Left renal cortex interstitium (tissue), 4 donors: ENCODE data around the gene CHKA. TPM values are rescaled to one million over a fixed set of nuclear protein-coding genes. Genes with fewer than 3 reads are reported as not detected.

Source experiments
- DNase-seq, 4 donors: peaks; one replicate each; pipeline ENCODE4 v3.0.0-alpha.2; 2013; ENCODE audit warnings: low read depth in 4 of 4, low spot score in 2 of 4, missing footprints in 1 of 4
- polyA plus RNA-seq, 4 donors: library from polyadenylated mRNA; unstranded; fragments of 120-200 nt; gene quantifications; one replicate each; pipeline ENCODE4 v1.2.1, GENCODE V29; 2013; ENCODE audit not compliant: insufficient read length in 4 of 4

The CHKA gene
- polyA plus RNA-seq, 4 donors: 27.7 to 56.6 (median 37.0) TPM

DNA sequence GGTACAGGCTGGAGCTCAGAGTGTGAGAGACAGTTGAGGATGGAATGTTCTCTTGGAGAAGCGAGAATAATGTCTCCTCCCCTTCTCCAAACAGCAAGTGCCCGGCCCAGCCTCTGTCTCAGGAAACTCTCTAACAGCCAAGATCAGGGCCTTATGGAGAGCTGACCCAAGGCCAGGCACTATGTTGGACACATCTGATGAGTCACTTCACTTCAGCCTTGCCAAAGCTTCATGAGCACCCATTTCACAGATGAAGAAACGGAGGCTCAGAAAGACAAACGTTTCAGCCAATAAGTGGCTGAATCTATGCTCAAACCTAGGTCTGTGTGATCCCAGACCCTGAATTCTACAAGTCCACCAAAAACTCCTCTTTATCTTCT is 22.1 kb upstream of the CHKA start:
- no peak for DNase-seq

GRCh38 chr11:68142441-68143309 is 21.5 kb upstream of the CHKA start:
- DNase-seq: no peak

DNA sequence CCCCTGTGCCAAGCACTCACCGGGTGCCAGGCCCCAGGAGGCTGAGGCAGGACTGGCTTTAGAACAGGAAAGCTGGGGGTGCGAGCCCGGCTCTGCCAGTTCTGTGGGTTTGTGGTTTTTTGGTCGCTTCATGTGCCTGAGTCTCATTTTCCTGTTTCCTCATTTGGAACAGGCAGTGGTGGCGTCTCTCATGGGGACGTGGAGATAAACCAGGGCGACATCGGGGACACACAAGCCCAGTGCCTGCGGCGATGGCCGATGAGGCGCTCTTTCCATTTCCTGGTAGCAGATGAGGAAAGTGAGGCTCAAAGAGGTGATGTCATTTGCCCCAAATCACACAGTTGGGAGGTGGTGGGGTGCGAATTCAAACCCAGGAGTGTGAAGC is 20.8 kb upstream of the CHKA start:
- DNase-seq: no peak

GRCh38 chr11:68141246-68142027 is 20.2 kb upstream of the CHKA start:
- DNase-seq: no peak

DNA sequence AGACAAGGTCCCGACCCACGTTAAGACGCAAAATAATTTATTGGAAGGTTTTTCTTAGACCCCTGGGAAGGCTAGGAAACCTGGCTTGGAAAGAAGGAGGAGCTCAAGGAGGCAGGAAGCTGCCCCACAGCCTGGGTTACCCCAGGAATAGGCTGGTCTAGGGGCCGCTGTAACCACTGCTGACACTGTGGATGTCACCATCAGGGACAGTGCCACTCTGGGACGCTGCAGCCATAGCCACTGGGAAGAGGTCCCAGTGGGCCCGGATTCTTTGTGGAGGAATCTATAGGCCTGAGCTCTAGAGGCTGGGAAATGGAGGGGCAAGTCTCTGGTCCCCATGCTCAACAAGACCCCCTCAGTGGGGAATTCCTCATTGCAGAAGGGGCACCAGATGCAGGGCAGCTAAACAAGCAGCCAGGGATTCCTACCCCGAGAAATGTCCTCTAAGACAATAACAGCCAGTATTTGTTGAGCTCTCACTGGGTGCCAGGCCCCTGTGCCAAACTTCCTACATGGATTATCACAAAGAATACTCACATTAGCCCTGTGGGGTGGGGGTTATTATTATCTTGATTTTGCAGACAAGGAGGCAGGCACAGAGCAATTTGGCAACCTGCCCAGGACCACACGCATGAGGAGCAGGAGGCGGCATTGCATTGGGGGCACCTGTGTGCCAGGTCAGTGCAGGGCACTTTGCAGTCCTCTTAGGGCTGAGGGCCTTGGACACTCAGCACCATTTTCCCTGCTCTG is 19.5 kb upstream of the CHKA start:
- no peak for DNase-seq

DNA sequence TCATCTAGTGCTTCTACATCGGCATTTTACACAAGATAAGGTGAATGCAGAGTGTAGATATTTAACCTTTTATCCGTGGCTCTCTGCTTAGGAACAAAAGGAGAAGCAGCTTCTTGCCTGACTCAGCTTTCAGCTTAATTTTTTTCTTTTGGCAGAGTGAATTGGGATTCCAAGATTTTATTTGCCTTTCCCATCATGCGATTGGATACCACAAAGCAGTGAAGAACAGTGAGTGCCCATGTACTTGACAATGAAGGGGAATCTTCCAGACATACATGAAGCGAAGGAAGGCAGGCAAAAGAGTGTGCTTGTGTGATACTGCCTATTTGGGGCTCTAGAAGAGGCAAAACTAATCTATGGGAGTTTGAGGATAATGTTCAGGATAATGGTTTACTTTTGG is 17.0 kb upstream of the CHKA start:
- no peak for DNase-seq

DNA sequence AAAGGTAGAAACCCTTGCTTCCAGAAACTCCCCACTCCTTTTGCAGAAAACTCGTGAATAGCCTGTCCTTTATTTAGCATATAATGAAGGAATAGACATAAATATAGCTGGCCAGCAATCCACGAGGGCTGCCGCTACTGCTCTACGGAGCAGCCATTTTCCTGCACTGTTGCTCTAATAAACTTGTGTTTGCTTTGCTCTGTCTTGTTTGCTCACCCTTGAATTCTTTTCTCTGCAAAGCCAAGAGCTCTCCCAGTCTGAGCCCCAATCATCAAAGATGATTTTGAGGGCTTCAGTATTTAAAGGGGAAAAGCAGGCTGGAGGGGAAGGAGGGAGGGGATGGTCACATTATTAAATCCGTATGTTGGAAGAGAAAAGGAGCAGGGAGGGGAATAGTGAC is 16.6 kb upstream of the CHKA start:
- DNase-seq: no peak

DNA sequence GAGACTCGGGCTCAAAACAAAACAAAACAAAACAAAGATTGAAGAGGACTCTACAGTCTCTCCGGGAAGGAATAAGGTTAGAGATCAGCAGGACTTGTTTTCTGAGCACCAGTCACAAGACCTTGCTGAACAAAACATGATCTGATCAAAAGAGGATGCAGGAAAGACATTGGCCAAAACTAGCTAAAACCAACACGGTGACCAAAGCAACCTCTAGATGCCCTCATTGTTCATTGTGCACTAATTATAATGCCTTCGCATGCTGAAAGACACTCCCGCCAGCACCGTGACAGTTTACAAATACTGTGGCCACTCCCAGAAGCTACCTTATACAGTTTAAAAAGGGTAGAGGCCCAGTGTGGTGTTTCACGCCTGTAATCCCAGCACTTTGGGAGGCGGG is 15.7 kb upstream of the CHKA start:
- DNase-seq: no peak

- no peak for DNase-seq
Observed at GRCh38 chr11:68135161-68135560, 14.0 kb upstream of the CHKA start.

DNA sequence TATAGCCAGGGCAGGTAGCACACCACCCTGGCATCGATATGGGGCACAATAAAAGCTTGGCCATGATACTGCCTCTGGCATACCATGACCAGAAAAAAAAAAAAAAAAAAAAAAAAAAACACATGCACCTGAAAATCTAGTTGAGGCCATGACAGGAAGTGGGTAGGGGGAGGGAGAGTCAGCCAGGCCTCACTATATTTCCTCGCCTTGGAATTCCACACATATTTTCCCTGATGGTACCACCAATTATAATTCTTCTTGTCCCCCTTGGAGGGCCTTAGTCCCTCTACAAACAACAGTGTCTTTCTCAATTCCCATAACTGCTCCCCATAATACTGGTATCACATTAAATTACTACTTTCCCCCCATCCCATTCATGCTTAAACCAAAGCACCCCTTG is 12.6 kb upstream of the CHKA start:
- DNase-seq: no peak

- DNase-seq: no peak
Observed at GRCh38 chr11:68130121-68130520, 8.9 kb upstream of the CHKA start.

GRCh38 chr11:68128682-68129327 is 7.6 kb upstream of the CHKA start:
- DNase-seq: no peak

GRCh38 chr11:68127714-68128681 is 6.8 kb upstream of the CHKA start:
- peak; percentile 59 to 82 (median 66) for DNase-seq

DNA sequence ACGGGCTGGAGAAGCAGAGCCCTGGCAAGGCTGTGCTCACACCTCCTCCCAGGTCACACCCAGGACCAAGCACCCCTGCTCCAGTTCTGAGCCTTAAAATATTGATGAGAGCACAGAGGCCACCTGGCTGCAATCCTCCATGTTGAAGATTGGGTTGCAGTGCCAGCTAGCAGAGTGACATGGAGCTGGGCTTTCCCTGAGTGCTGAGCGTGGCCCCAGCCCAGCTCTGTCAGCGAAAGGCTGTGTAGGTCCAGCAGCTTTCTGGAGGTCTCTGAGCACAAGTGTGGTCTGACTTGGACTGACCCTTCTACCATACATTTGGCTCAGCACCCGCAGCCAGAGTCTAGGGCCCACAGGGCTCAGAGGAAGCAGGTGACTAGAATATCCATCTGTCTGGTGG is 4.0 kb upstream of the CHKA start:
- DNase-seq: no peak

- no peak for DNase-seq
Observed at GRCh38 chr11:68122936-68123539, 1.9 kb upstream of the CHKA start.

GRCh38 chr11:68120273-68121066 is 718 bp downstream of the CHKA start:
- no peak for DNase-seq

GRCh38 chr11:68118706-68119448 is 2.3 kb downstream of the CHKA start:
- DNase-seq: no peak
